Suppressor macrophage treated with lipopolysaccharide for 1 hour (primary cell): ENCODE measurements around the gene RAB20.
"Not testable (repeated sequence)": the region's sequence is repeated elsewhere in the genome, so short reads cannot be mapped to it uniquely, and the experiment has no call there.

Source experiments
- DNase-seq, 3 donors: peaks; one replicate each; pipeline ENCODE4 v3.0.0-alpha.2; 2020 to 2022

RAB20 gene

GRCh38 chr13:110554227-110554836, 7.2 kb downstream of the RAB20 start:
- DNase-seq = no peak

GRCh38 chr13:110553417-110553816, 8.1 kb downstream of the RAB20 start:
- no peak for DNase-seq

- no peak for DNase-seq
These were observed 8.8 kb downstream of the RAB20 start for GRCh38 chr13:110552767-110553166.

GRCh38 chr13:110551284-110551683, 10.2 kb downstream of the RAB20 start:
- DNase-seq = no peak

GRCh38 chr13:110549795-110550160, 11.7 kb downstream of the RAB20 start:
- no peak for DNase-seq

- no peak for DNase-seq
These were observed 12.4 kb downstream of the RAB20 start for GRCh38 chr13:110548891-110549794.

GRCh38 chr13:110546926-110547325, 14.6 kb downstream of the RAB20 start:
- DNase-seq = peak; percentile 64 to 83 (median 81)

- DNase-seq = no peak
These were observed 15.1 kb downstream of the RAB20 start for GRCh38 chr13:110546378-110546777.

- no peak for DNase-seq
These were observed 19.2 kb downstream of the RAB20 start for GRCh38 chr13:110542169-110542796.

- DNase-seq = no peak
These were observed 20.0 kb downstream of the RAB20 start for GRCh38 chr13:110541526-110541920.

- no peak for DNase-seq
These were observed 20.5 kb downstream of the RAB20 start for GRCh38 chr13:110540871-110541525.

GRCh38 chr13:110539894-110540293, 21.6 kb downstream of the RAB20 start:
- peak; percentile 31 to 71 (median 59) for DNase-seq

GRCh38 chr13:110538632-110539031, 22.9 kb downstream of the RAB20 start:
- peak in 2 of 3 donors; percentile 33 to 37 for DNase-seq

GRCh38 chr13:110536006-110536693, 25.4 kb downstream of the RAB20 start:
- DNase-seq = peak; percentile 94 to 98 (median 96)

- DNase-seq = no peak
These were observed 26.0 kb downstream of the RAB20 start for GRCh38 chr13:110535526-110535925.

GRCh38 chr13:110533771-110534670, 27.5 kb downstream of the RAB20 start:
- no peak for DNase-seq

GRCh38 chr13:110532258-110532657, 29.3 kb downstream of the RAB20 start:
- not testable (repeated sequence) for DNase-seq

GRCh38 chr13:110531671-110532083, 29.8 kb downstream of the RAB20 start:
- peak; percentile 75 to 89 (median 81) for DNase-seq

- DNase-seq = no peak
These were observed 30.4 kb downstream of the RAB20 start for GRCh38 chr13:110531100-110531499.

GRCh38 chr13:110529522-110530311, 31.8 kb downstream of the RAB20 start:
- DNase-seq = no peak

GRCh38 chr13:110528911-110529310, 32.6 kb downstream of the RAB20 start:
- DNase-seq = no peak
